T-helper 2 cell treated with Interferon-gamma antibody and Interleukin-4, amounts not matched to agents 100 ng/mL and 5 ng/mL, for 36 hours (primary cell): ENCODE measurements around the gene AADAC. TPM values are rescaled to one million over a fixed set of nuclear protein-coding genes. Genes with fewer than 3 reads are reported as not detected.
"Not testable (repeated sequence)": the region's sequence is repeated elsewhere in the genome, so short reads cannot be mapped to it uniquely, and the experiment has no call there.

ENCODE experiments used
- intact Hi-C: fragments of 100-400 bp; cut with micrococcal nuclease; formaldehyde crosslinking; loops from one replicate; pipeline ENCODE4 v1.15.1; 2023
- total RNA-seq: library from RNA; stranded (reverse); gene quantifications from 2 replicates; pipeline ENCODE4 v1.2.3, GENCODE V29; 2022

The AADAC gene, protein sequence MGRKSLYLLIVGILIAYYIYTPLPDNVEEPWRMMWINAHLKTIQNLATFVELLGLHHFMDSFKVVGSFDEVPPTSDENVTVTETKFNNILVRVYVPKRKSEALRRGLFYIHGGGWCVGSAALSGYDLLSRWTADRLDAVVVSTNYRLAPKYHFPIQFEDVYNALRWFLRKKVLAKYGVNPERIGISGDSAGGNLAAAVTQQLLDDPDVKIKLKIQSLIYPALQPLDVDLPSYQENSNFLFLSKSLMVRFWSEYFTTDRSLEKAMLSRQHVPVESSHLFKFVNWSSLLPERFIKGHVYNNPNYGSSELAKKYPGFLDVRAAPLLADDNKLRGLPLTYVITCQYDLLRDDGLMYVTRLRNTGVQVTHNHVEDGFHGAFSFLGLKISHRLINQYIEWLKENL
- not detected in 2 replicates for total RNA-seq

GRCh38 chr3:151813799-151814198, at the start of gene AADAC:
Gene AADAC (plus strand): TSS chr3:151814116. CDS start chr3:151814163, 47 bp downstream.
- intact Hi-C loops: no loop called here

GRCh38 chr3:151764699-151765098, 49.2 kb upstream of the AADAC start:
- intact Hi-C loops: not testable (repeated sequence)

DNA sequence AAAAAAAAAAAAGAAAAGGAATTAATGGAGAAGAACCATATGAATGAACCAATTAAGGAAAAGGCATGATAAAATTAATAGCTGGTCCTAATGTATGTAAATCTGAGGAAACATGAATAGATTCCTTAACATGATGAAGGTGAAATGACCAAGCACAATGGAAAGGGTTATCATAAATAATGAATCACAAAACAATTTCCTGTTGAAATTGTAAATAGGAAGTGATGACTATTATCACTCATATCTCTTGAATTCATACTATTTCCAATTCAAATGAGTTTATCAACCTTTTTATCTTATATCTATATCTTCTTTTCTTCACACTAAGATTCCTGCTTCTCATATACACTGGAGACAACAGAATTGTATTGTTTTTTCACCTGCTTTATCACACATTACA, 48.2 kb upstream of the AADAC start:
- intact Hi-C loops: no loop called here

DNA sequence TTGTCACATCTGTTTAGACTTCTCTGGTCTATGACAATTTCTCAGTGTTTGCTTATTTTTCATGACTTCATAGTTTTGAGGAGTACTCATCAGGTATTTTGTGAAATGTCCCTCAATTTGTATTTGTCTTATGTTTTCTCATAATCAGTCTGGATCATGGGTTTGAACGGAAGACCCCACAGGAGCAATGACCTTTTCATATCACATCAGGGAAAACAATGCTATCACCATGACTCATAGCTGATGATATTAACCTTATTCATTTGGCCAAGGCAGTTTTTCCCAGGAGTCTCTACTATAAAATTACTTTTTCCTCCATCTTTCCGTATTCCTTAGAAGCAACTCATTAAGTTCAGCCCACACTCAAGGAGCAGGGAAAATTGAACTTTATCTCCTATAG, 47.5 kb upstream of the AADAC start:
- intact Hi-C loops: no loop called here

DNA sequence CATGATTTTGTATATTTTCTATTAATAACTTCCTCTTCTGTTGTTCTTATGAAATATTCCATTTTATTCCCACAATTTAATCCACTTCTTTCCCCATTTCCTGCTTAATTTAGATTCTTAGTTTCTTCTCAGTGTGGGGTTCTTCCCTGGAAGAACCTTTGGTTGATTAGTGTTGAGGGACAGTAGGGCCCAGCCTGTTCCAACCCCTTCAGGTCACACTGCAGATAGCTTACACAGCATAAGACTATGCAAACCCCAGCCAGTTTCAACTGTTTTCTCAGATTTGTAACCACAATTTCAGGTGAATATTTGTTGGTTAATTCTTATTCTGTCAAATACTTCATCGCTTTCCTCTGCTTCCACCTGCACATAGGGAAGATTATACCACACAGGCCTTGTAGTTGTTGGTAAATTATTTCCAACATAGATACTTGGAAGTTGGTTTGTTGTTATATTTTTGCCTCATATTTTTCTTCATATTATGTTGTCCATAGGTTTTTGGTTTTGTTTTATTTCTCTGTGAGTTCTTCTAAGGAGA, 45.5 kb upstream of the AADAC start:
- intact Hi-C loops: no loop called here

- intact Hi-C loops: no loop called here
Observed at GRCh38 chr3:151769175-151769574, 44.7 kb upstream of the AADAC start.

- intact Hi-C loops: no loop called here
Observed at GRCh38 chr3:151770956-151771355, 43.0 kb upstream of the AADAC start.

GRCh38 chr3:151772825-151773480, 41.0 kb upstream of the AADAC start:
- intact Hi-C loops: no loop called here

DNA sequence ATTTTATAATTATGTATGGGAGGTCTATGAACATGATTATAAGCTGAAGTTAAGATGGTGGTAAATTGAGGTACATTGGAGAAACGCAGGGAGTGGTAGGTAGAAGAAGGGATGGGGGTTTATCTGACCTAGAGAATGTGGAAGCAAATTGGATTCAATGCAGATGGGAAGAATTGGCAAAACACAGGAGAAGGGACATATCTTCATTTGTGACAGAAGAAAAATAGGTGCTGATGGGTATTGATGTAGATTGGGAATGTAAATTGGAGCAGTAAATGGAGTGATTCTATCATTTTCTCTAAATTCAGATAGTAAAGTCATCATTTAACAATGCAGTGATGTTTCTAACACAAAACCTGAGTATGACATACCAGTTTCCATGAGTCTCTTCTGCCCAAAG, 39.7 kb upstream of the AADAC start:
- intact Hi-C loops: no loop called here

DNA sequence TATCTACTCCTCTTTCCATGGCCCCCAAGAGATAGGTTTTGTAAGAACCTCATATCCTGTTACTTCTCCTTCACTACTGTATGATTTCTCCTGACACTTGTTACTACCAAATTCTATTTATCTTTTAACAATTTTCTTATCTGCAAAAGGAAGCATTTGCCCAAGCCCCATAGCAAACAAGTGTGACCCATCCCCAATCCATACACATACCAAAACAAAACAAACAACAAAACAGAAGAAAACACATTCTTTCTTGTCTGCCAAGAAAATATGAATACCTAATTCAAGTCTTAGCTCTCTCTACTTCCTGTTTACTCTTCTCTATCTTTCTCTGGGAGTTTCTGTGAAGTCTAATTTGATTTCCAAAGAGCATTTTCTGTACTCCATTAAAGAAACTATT, 39.0 kb upstream of the AADAC start:
- intact Hi-C loops: no loop called here

- intact Hi-C loops: no loop called here
Observed at GRCh38 chr3:151775314-151776258, 38.3 kb upstream of the AADAC start.

DNA sequence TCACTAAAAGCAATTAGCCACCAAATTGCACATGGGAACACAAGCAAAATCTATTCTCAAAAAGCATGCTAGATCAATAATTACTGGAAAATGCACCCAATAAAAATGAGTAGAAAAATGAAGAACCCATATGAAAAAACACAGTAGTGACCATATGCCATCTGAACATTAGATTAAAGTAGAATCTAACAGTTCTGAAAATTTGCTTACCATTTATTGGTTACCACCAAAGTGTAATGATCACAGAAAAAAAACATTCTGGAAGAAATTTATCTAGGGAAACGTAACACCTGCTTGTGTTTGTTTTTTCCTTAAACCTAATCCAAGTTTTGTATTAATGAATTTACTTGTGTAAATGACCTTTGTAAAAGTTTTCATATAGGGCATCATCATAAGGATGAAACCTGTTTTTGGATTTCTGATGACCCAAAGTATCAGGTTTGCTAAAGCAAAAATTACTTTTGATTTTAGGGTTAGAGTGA, 37.6 kb upstream of the AADAC start:
- intact Hi-C loops: no loop called here

DNA sequence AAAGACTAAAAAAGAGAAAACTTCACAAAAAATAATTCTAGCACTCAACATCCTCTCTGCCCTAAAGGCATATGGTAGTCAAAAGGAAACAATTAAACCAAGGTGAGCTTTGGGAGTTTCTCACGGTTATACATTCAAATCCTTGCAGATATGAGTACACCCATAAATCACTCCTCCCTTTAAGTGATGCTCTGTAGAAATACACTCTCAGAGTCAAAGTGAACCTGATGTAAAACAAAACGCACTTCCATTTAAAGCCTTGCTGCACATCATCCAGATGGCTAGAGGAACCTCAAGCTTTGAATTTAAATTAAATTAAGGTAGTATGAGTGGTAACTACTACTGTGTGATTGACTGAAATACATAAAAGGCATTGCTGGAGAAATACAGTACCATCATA, 36.0 kb upstream of the AADAC start:
- intact Hi-C loops: no loop called here

- intact Hi-C loops: no loop called here
Observed at GRCh38 chr3:151787626-151788025, 26.3 kb upstream of the AADAC start.

- intact Hi-C loops: no loop called here
Observed at GRCh38 chr3:151788401-151788800, 25.5 kb upstream of the AADAC start.

DNA sequence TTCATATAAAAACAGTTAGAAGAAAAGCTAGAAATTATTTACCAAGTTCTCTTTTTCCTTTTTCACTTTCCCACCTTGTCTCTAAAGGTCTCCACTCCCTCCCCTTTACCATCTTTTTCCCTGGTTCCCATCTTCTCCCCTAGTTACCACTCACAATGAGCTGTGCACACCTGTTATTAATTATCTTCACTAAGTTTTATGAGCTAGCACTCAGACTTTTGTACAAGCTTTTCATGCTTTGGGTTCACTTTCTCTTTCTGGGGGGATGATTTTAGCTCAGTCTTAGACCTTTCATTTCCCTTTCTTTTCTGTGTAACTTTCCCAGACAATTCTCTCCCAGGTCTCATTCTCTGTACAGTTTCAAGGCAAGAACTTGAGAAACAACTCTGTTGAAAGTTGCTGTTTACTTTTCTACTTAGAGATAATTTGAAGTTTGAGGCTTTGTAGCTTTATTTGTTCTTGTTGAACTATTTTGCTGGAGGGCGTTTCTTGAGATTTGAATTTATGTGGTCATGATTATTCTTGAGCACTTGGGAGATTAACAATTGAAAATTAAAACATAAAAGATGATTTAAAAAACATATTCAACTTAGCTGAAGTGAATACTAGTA, 24.0 kb upstream of the AADAC start:
- intact Hi-C loops: no loop called here

- intact Hi-C loops: not testable (repeated sequence)
Observed at GRCh38 chr3:151790763-151791162, 23.2 kb upstream of the AADAC start.

- intact Hi-C loops: no loop called here
Observed at GRCh38 chr3:151792411-151792810, 21.5 kb upstream of the AADAC start.

GRCh38 chr3:151793636-151794035, 20.3 kb upstream of the AADAC start:
- intact Hi-C loops: no loop called here

GRCh38 chr3:151794080-151794479, 19.8 kb upstream of the AADAC start:
- intact Hi-C loops: no loop called here

DNA sequence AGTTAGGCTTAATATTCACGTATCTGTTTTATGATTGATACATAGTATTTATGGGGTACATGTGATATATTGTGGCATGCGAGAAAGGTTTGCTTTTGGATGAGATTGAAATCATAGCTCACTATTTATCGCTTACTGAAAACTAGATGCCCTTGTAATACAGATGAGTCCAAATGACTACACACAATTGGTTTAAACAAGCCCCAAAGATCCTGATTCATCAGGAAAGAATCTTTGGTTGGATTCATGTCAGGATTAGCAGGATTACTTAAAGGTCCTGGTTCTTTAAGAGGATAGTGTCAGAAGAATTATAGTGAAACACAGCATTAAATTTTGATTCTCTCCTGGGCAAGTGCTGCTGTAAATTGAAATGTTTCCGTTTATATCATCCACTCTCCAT, 18.6 kb upstream of the AADAC start:
- intact Hi-C loops: no loop called here
